ENCODE measurements around the gene SULT1E1. TPM values are rescaled to one million over a fixed set of nuclear protein-coding genes. Genes with fewer than 3 reads are reported as not detected.

The SULT1E1 gene
- total RNA-seq, 1 donor from 2014 or later = 1.4 TPM

GRCh38 chr4:69800599-69800998 is 59.3 kb downstream of the SULT1E1 start:
- intact Hi-C loops (cut with DNase I) = no loop called here
- ATAC-seq = no peak
- no peak for DNase-seq

DNA sequence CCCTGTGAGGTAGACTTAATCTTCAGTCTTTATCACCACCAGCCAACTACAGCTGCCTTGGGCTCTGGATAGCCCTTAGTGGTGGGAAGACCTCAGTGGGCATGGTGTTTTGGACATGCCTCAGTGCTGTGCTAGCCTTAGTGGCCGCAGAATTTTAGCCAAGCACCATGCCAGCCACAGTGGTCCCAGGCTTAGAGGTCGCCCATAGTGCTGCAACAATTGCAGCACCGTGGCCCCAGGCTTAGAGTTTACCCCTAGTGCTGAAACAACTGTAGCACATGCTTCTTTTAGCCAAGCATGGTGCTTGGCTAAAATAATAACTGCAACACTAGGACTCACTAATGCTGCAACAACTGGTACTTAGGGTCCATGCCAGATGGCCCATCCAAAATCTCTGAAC is 60.6 kb downstream of the SULT1E1 start:
- no peaks in the 10 kb centered on the region for H3K4me1 ChIP-seq
- no peak overlapping the region for H3K4me3 ChIP-seq
- no peaks in the 10 kb centered on the region for H3K27me3 ChIP-seq
- no peak for DNase-seq
- H3K27ac ChIP-seq = no peak overlapping the region
- H3K9me3 ChIP-seq = no peaks in the 10 kb centered on the region
- no peaks in the 10 kb centered on the region for H3K36me3 ChIP-seq
- TF ChIP-seq CTCF (IDR thresholded peaks at IDR 0.05) = no peak
- ATAC-seq = no peak
- intact Hi-C loops (cut with DNase I) = no loop called here

More at GRCh38 chr4:69800599-69800998, 59.3 kb downstream of the SULT1E1 start:
- Histone ChIP-seq H3K27me3 (no peaks in the 10 kb centered on the region), H3K27ac (no peak overlapping the region), H3K9me3 (no peaks in the 10 kb centered on the region), H3K4me3 (no peak overlapping the region), H3K4me1 (no peaks in the 10 kb centered on the region), H3K36me3 (no peaks in the 10 kb centered on the region)
- no peak for TF ChIP-seq CTCF (IDR thresholded peaks at IDR 0.05)

- no peaks in the 10 kb centered on the region for H3K9me3 ChIP-seq
- ATAC-seq (no peak), DNase-seq (no peak)
- H3K36me3 ChIP-seq = no peaks in the 10 kb centered on the region
- no peaks in the 10 kb centered on the region for H3K27me3 ChIP-seq
- H3K4me3 ChIP-seq = no peak overlapping the region
- no peak for TF ChIP-seq CTCF (IDR thresholded peaks at IDR 0.05)
- intact Hi-C loops (cut with DNase I) = no loop called here
- no peak overlapping the region for H3K27ac ChIP-seq
- H3K4me1 ChIP-seq = no peaks in the 10 kb centered on the region
Measured at GRCh38 chr4:69793732-69794131, 66.2 kb downstream of the SULT1E1 start.

Other genes starting within 250 kb of the SULT1E1 start
- gene UGT2A2, start 220.5 kb downstream of the SULT1E1 start, total RNA-seq = not detected
- not detected for gene UGT2A1, start 206.9 kb downstream of the SULT1E1 start, total RNA-seq
- 9.2 TPM for gene SULT1B1, start 99.5 kb downstream of the SULT1E1 start, total RNA-seq
- not detected for gene CSN1S1, start 70.9 kb upstream of the SULT1E1 start, total RNA-seq
- not detected for gene CSN2, start 105.6 kb upstream of the SULT1E1 start, total RNA-seq
- gene STATH, start 135.8 kb upstream of the SULT1E1 start, total RNA-seq = not detected
- not detected for gene HTN3, start 168.3 kb upstream of the SULT1E1 start, total RNA-seq
- gene HTN1, start 190.3 kb upstream of the SULT1E1 start, total RNA-seq = not detected

Measured in upper lobe of right lung (tissue), 1 donor.